NCI-H2107 treated with DMSO at 0.1 percent for 48 hours (cell line): ENCODE results near the gene PDE8A.

Source experiments
- DNase-seq: peaks from one replicate; lab custom pipeline; 2025; ENCODE audit not compliant: unreplicated experiment; lab: John Stamatoyannopoulos, UW

Gene PDE8A

GRCh38 chr15:85029221-85029620, 47.6 kb downstream of the PDE8A start:
- no peak for DNase-seq

GRCh38 chr15:85030301-85030929, 48.8 kb downstream of the PDE8A start:
- DNase-seq = no peak

- no peak for DNase-seq
Measured at GRCh38 chr15:85031086-85031943, 49.7 kb downstream of the PDE8A start.

- no peak for DNase-seq
Measured at GRCh38 chr15:85031944-85032558, 50.4 kb downstream of the PDE8A start.

GRCh38 chr15:85033148-85033547, 51.5 kb downstream of the PDE8A start:
- DNase-seq = no peak

- DNase-seq = no peak
Measured at GRCh38 chr15:85034276-85034675, 52.6 kb downstream of the PDE8A start.

- DNase-seq = no peak
Measured at GRCh38 chr15:85035980-85036379, 54.3 kb downstream of the PDE8A start.

- no peak for DNase-seq
Measured at GRCh38 chr15:85036716-85037115, 55.1 kb downstream of the PDE8A start.

- DNase-seq = no peak
Measured at GRCh38 chr15:85037641-85038040, 56.0 kb downstream of the PDE8A start.

GRCh38 chr15:85041230-85041629, 59.6 kb downstream of the PDE8A start:
- no peak for DNase-seq

- no peak for DNase-seq
Measured at GRCh38 chr15:85044251-85044853, 62.7 kb downstream of the PDE8A start.

- no peak for DNase-seq
Measured at GRCh38 chr15:85044894-85045293, 63.2 kb downstream of the PDE8A start.

GRCh38 chr15:85045615-85046014, 64.0 kb downstream of the PDE8A start:
- no peak for DNase-seq

- no peak for DNase-seq
Measured at GRCh38 chr15:85047271-85047948, 65.8 kb downstream of the PDE8A start.

- DNase-seq = no peak
Measured at GRCh38 chr15:85048430-85048829, 66.8 kb downstream of the PDE8A start.

- DNase-seq = no peak
Measured at GRCh38 chr15:85049805-85050204, 68.1 kb downstream of the PDE8A start.

- no peak for DNase-seq
Measured at GRCh38 chr15:85059734-85060133, 78.1 kb downstream of the PDE8A start.

GRCh38 chr15:85062560-85062959, 80.9 kb downstream of the PDE8A start:
- no peak for DNase-seq

- no peak for DNase-seq
Measured at GRCh38 chr15:85063088-85063487, 81.4 kb downstream of the PDE8A start.

GRCh38 chr15:85063522-85064079, 81.9 kb downstream of the PDE8A start:
- DNase-seq = no peak

- no peak for DNase-seq
Measured at GRCh38 chr15:85064710-85065109, 83.1 kb downstream of the PDE8A start.
